ENCODE measurements around the gene PGS1.

The PGS1 gene

GRCh38 chr17:78409191-78409928 is 30.9 kb downstream of the PGS1 start:
- DNase-seq, result no peak

DNA sequence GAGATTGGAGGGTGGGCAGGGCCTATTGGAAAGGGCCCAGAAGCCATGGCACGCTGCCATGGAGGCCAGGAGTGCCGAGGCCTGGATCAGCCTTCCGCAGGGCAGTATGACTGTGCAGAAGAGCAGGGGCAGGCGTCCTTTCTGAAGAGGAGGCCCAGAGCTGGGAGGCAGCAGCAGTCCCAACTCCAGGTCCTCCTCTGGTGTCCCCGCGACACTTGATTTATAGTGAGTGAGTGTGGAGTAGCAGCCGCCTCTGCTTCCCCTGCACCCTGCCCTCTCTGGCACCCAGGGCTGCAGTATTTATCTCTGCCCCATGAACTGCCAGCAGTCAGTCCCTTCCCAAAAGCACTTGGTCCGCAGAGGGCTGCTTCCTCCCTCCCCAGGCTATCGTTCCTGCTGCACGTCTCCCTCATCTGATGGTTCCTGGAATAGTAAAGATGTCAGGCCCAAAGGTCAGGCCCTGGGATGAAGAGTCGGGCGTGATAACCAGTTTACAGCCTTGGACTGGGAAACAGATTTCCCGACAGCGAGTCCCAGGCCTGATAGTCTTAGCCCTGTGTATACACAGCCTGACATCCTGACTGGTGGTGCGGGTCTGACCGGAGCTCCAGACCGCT is 32.9 kb downstream of the PGS1 start:
- DNase-seq, result no peak

DNA sequence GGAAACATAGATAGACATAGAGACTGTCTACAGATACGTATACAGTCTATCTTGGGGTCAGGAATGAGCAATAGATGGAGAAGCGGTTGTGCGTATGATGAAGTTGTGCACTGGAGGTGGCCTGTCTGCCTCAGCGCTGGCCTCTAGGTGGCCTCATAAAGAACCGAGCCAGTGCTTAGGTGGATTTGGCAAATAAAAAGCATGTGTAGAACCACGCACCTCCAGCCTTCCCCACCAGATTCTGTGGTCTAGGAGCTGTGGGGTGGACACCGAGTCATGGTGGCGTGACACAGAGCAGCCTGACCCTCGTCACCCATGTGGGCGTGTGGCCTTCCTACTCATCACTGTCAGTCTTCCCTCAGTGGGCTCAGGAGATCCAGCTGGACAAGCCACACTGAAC is 34.0 kb downstream of the PGS1 start:
- peak in 1 of 2 experiments; percentile 10 for DNase-seq

- peak; percentile 48 to 49 for DNase-seq
Measured at GRCh38 chr17:78414178-78415162, 36.0 kb downstream of the PGS1 start.

- no peak for DNase-seq
Measured at GRCh38 chr17:78415821-78416711, 37.6 kb downstream of the PGS1 start.

- no peak for DNase-seq
Measured at GRCh38 chr17:78416791-78417530, 38.5 kb downstream of the PGS1 start.

- DNase-seq, result no peak
Measured at GRCh38 chr17:78417531-78417909, 39.1 kb downstream of the PGS1 start.

DNA sequence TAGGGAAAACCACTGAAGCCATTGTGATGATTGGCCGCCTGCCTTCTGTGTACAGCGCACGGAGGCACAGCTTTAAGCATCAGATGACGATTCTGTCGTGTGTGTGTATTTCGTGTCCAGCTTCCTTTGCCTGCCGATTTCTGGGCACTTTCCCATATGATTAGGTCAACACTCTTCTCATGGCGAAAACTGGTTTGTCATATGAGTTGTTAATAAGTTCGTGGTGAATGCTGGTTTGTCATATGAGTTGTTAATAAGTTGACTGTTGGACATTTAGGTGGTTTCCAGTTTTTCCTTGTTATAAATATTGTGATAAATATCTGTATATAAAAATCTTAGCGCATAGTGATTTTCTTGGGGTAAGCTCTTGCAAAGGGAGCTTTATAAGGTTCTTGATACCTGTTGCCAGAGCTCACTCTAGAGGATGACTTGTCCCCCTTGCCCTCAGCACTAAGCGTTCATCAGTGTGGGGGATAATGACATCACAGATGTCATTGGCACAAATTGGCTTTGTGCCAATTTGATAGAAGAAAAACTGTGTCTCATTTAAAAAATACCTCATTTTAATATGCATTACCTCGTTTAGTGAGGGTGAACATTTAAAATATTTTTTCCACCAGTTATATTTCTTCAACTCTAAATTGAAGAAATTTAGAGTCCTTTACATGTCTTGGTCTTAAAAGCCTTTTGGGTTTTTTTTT is 40.0 kb downstream of the PGS1 start:
- no peak for DNase-seq

GRCh38 chr17:78419970-78420815 is 41.7 kb downstream of the PGS1 start:
- DNase-seq, result no peak

- no peak for DNase-seq
Measured at GRCh38 chr17:78421084-78421533, 42.7 kb downstream of the PGS1 start.

- DNase-seq, result peak; percentile 67 to 70
Measured at GRCh38 chr17:78421534-78422266, 43.3 kb downstream of the PGS1 start.

- DNase-seq, result no peak
Measured at GRCh38 chr17:78422267-78422605, 43.8 kb downstream of the PGS1 start.

DNA sequence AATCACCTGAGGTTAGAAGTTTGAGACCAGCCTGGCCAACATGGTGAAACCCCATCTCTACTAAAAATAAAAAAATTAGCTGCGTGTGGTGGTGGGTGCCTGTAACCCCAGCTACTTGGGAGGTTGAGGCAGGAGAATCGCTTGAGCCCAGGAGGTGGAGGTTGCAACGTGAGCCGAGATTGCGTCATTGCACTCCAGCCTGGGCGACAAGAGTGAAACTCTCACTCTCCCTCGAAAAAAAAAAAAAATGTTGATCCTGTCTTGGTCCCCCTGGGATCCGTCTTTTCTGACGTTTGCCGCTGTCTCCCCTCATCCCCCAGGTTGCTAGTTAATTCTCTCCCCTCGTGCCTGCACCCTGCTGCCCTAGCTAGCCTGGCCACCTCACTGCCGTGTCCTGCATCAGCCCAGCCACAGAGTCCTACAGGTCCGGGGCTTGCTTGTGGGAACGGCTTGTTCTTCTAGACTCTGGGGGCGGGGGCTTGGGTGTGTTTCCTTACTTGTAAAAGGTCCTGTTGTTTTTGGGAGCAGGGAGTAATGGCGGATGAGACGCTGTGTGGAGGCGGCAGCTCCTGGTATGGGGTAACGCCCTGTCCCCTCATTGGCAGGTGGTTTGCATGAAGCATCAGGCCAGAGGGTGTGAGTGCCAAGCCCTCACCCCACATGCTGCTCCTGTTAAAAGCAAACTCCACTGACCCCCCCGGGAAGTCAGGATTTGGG is 44.6 kb downstream of the PGS1 start:
- no peak for DNase-seq

DNA sequence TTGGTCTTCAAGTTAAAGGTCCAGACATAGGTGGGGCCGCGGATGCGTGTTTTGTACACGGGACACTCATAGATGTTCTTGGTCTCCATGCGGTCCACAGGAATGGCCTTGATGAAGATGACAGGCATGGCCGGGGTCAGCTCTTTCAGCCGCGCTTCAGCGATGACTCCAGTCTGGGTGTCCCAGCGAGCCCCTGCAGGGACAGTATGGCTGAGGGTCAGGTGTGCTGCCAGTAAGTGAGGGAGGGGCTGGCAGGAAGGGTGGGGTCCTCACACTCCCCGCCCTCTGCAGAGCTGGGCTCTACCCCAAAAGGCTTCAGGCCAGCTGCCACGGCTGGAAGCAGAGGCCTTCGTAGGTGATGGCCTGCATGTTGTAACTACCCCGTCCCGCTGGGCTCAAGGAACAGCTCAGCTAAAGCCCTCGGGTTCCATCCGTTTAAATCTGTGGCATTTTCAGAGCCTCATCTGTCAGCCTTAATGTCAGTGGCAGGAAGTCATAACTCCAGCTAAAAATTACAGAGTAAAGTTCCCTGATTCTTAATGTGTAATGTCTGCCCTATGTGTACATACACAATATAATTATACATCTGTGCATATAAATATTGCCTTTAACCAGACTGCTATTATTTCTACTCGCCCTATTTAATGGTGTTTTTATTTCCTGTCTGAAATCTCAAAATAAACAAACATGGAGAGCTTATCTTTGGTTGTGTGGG is 45.7 kb downstream of the PGS1 start:
- no peak for DNase-seq

DNA sequence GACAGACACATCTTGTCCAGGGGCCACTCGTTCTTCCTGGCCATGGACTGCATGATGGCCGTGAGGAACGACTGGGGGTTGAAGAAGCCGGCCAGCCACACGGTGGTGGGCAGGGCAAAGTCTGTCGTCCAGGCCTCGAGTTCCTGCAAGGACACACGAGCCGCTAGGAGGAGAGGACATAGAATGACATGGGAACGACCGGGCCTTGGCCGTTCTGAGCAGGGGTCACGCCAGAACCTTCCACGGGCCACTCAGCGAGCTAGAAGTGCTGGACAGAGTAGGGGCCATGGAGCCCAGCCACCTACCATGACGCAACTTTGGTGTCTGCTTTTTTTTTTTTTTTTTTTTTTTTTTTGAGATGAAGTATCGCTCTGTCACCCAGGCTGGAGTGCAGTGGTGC is 47.0 kb downstream of the PGS1 start:
- DNase-seq, result no peak

GRCh38 chr17:78426293-78426879 is 47.9 kb downstream of the PGS1 start:
- DNase-seq, result no peak

DNA sequence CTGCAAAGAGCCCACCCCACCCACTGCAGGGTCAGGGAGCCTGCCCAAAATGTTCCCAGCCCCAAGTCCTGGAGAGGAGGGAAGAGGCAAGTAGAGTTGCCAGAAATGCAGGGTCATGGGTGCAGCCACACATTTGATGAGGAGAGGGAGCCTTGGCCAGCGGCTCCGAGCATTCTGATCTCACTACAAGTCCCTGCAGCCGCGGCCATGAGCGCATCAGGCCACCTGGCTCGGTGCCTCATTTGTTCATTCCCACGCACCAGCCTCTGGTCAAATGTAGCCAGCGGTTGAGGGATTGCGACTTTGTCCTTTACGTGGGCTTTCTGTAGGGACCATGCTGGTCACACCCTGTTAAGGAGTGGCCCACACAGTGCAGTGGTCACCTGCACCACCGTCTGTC is 48.7 kb downstream of the PGS1 start:
- DNase-seq, result no peak

Measured in stimulated activated CD4-positive, alpha-beta T cell treated with anti-CD3 and anti-CD28 coated beads, Interleukin-4, amount 100 ng/mL, for 4 hours (primary cell).